Fibroblast of pulmonary artery (primary cell): Measurements from ENCODE around the gene ROR1.

Source experiments
- DNase-seq: peaks from one replicate; pipeline ENCODE4 v3.0.0-alpha.2; 2010; ENCODE audit warnings: low read depth
- H3K4me3 ChIP-seq: replicated peaks from 2 replicates; pipeline ENCODE4 v1.5.1; 2011; ENCODE audit warnings: low read depth, mild to moderate bottlenecking, control low read depth, low read length, moderate library complexity
- TF ChIP-seq, protein P1 (sequence below): IDR thresholded peaks from 2 replicates; pipeline ENCODE4 v1.5.1; 2011; ENCODE audit warnings: mild to moderate bottlenecking, control low read depth, low read length, inconsistent platforms; ENCODE audit errors: missing control alignments

The ROR1 gene

DNA sequence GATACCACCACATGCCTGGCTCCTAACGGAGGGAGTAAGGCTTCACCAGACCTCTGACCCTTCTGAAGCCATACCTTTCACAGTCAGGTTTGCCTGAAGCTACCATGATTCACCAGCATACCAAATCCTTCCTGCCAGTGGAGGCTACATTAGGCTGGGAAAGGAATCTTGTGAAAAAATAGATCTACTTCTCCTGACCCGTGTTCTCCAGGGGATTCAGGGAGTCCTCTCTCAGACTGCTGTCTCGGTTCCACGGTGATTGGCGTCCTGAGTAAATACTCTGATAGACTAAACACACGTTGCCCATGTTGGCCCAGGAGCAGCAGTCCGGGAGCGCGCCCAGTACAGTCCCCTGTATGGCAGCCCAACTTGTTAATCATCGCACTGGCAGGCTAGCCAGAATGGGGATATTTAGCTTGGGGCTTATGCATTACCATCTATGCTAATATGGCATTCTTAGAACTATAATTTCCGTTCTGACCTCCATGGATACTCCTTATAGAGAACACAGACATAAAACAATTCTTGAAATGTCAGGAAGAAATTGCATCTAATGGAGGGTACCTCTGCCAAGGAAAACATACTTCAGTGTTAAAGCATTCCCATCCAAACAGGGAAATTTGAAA lies 173.2 kb downstream of the ROR1 start:
- DNase-seq: peak; percentile 28
- TF ChIP-seq, protein P1, sequence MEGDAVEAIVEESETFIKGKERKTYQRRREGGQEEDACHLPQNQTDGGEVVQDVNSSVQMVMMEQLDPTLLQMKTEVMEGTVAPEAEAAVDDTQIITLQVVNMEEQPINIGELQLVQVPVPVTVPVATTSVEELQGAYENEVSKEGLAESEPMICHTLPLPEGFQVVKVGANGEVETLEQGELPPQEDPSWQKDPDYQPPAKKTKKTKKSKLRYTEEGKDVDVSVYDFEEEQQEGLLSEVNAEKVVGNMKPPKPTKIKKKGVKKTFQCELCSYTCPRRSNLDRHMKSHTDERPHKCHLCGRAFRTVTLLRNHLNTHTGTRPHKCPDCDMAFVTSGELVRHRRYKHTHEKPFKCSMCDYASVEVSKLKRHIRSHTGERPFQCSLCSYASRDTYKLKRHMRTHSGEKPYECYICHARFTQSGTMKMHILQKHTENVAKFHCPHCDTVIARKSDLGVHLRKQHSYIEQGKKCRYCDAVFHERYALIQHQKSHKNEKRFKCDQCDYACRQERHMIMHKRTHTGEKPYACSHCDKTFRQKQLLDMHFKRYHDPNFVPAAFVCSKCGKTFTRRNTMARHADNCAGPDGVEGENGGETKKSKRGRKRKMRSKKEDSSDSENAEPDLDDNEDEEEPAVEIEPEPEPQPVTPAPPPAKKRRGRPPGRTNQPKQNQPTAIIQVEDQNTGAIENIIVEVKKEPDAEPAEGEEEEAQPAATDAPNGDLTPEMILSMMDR: no peak
- H3K4me3 ChIP-seq: no peak overlapping the region

- TF ChIP-seq, protein P1: no peak
- no peak overlapping the region for H3K4me3 ChIP-seq
- no peak for DNase-seq
Observed at GRCh38 chr1:63947904-63948303, 174.1 kb downstream of the ROR1 start.

DNA sequence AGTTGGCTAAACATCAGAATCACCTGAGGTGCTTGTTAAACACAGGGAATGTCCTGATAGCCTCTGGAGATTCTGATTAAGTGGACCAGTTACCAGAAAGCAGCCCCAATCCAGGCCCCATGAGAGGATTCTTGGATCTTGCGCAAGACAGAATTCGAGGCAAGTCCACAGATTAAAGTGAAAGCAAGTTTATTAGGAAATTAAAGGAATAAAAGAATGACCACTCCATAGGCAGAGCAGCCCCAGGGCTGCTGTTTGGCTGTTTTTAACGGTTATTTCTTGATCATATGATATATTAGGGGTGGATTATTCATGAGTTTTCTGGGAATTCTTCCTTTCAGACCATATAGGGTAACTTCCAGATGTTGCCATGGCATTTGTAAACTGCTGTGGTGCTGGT lies 176.2 kb downstream of the ROR1 start:
- DNase-seq: peak; percentile 56
- TF ChIP-seq, protein P1: no peak
- H3K4me3 ChIP-seq: no peak overlapping the region

DNA sequence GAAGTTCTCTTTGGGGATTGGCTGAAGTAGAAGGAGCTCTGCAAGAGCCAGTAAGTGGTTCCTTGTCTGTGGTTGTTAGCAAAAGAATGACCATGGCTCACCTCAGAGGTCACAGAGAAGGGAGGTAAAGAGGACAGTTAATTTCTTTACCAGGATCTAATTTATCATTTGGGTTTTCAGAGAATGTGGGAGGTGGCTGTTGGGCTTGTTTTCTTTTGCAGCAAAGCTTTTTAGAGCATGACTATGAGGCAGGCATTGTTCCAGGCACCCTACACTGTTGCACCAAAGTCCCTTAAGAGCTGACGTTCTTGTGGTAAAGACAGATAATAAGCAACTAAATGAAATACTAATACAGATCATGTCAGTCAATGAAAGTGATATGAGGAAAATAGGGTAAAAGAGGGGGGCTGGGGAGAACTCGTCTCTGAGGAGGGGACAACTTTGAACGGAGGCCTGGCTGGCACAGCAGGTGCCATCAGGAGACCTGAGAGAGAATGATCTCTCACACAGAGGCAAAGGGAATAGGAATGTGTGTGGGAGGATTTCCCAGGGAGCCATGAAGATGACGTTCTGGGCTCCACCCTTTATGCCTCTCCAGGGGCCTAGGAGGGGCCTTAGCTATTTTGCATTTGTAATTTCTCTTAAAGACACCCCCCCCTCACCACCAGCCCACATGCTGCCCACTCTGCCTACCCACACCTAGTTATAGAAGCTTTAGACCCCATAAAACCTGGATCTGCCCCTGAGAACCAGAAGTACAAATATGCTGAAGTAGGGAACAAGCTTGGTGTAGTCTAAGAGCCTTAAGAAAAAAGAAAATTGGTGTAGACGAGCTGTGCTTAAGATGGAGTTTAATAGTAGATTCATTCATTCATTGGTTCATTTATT lies 177.5 kb downstream of the ROR1 start:
- TF ChIP-seq, protein P1: no peak
- no peak overlapping the region for H3K4me3 ChIP-seq
- DNase-seq: peak; percentile 56

GRCh38 chr1:63954187-63954586 lies 180.4 kb downstream of the ROR1 start:
- no peak overlapping the region for H3K4me3 ChIP-seq
- DNase-seq: no peak
- TF ChIP-seq, protein P1: no peak

- TF ChIP-seq, protein P1: no peak
- no peak for DNase-seq
- H3K4me3 ChIP-seq: no peak overlapping the region
Observed at GRCh38 chr1:63955370-63956145, 181.7 kb downstream of the ROR1 start.
